ENCODE results near the gene PTPN1. TPM values are rescaled to one million over a fixed set of nuclear protein-coding genes. Genes with fewer than 3 reads are reported as not detected.
"Not testable (repeated sequence)": the region's sequence is repeated elsewhere in the genome, so short reads cannot be mapped to it uniquely, and the experiment has no call there.

Gene PTPN1
- total RNA-seq, 2 donors from 2014 or later: 65.5 to 67.7 TPM

DNA sequence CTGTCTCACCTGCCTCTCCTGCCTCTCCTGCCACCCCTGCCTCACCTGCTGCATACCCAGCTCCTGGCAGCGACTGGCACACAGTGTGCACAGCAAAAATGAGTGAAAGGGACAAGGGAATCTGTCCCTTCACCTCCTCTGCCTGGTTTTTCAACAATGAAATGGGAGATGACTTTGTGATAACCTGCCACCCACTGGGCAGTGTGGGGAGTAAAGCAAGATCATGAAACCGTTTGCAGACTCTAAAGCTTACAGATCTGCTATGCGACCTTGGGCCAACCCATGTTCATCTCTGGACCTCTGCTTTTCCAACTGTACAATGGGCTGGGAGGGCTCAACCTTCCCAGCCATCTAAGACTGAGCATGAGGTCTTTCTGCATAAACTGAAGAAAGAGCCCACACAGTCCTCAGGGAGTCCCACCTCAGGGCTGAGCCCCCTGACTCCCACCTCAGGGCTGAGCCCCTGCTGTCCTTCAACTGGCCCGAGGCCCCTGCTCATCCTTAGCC, 100.1 kb downstream of the PTPN1 start:
- H3K27ac Mint-ChIP-seq: no peak overlapping the region
- no peaks in the 10 kb centered on the region for H3K36me3 Mint-ChIP-seq (ENCODE audit: low read depth)
- DNase-seq (no peak), ATAC-seq (no peak)
- H3K4me3 Mint-ChIP-seq: no peak overlapping the region
- no peaks in the 10 kb centered on the region for H3K9me3 ChIP-seq (ENCODE audit: control insufficient read depth, low read length, poor library complexity, severe bottlenecking)
- H3K4me1 Mint-ChIP-seq: no peaks in the 10 kb centered on the region
- peaks cover 9% of the 10 kb centered on the region for H3K27me3 Mint-ChIP-seq

- H3K4me3 Mint-ChIP-seq: no peak overlapping the region
- H3K27me3 Mint-ChIP-seq: peaks cover 9% of the 10 kb centered on the region
- H3K27ac Mint-ChIP-seq: no peak overlapping the region
- no peaks in the 10 kb centered on the region for H3K36me3 Mint-ChIP-seq (ENCODE audit: low read depth)
- H3K4me1 Mint-ChIP-seq: no peaks in the 10 kb centered on the region
- DNase-seq (no peak), ATAC-seq (no peak)
- no peaks in the 10 kb centered on the region for H3K9me3 ChIP-seq (ENCODE audit: control insufficient read depth, low read length, poor library complexity, severe bottlenecking)
Observed at GRCh38 chr20:50611128-50611810, 101.1 kb downstream of the PTPN1 start.

DNA sequence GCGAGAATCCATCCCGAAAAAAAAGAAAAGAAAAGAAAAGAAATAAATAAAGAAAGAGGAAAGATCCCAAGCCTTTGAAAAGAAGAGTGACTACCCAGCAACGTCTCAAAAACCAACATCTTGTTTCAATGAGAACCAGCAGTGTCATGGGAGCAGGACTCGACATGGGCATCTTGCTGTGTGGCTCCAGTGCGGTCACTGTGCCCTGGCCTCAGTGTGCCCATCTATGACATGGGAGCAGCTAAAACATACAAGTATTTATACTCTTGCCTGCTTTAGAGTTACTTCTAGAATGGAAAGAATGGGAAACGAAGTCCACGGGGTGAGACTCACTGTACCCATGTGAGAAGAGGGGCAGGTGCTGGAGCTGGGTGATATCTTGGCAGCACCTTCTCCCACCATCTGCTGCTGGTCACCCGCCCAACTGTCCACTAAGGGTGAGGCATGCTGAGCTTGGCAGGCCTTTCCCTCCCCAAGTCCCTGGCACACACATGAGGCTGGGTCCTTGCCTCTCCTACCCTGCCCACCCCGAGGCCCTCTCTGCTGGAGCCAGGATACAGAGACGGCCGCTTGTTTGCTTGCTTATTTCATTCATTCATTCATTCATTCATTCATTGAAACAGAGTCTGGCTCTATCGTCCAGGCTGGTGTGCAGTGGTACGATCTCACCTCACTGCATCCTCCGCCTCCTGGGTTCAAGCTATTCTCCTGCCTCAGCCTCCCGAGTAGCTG, 103.4 kb downstream of the PTPN1 start:
- Mint-ChIP-seq H3K36me3 (ENCODE audit: low read depth) (no peaks in the 10 kb centered on the region), H3K4me1 (no peaks in the 10 kb centered on the region)

GRCh38 chr20:50615407-50615806, 105.2 kb downstream of the PTPN1 start:
- Mint-ChIP-seq H3K27me3 (no peaks in the 10 kb centered on the region), H3K36me3 (ENCODE audit: low read depth) (no peaks in the 10 kb centered on the region), H3K4me3 (no peak overlapping the region), H3K4me1 (no peaks in the 10 kb centered on the region), H3K27ac (no peak overlapping the region)
- no peaks in the 10 kb centered on the region for H3K9me3 ChIP-seq (ENCODE audit: control insufficient read depth, low read length, poor library complexity, severe bottlenecking)
- ATAC-seq (no peak), DNase-seq (no peak)

More for the DNA sequence above, 103.4 kb downstream of the PTPN1 start:
- Mint-ChIP-seq H3K27ac (no peak overlapping the region), H3K4me3 (no peak overlapping the region), H3K27me3 (no peaks in the 10 kb centered on the region)
- no peaks in the 10 kb centered on the region for H3K9me3 ChIP-seq (ENCODE audit: control insufficient read depth, low read length, poor library complexity, severe bottlenecking)
- ATAC-seq (no peak), DNase-seq (no peak)

DNA sequence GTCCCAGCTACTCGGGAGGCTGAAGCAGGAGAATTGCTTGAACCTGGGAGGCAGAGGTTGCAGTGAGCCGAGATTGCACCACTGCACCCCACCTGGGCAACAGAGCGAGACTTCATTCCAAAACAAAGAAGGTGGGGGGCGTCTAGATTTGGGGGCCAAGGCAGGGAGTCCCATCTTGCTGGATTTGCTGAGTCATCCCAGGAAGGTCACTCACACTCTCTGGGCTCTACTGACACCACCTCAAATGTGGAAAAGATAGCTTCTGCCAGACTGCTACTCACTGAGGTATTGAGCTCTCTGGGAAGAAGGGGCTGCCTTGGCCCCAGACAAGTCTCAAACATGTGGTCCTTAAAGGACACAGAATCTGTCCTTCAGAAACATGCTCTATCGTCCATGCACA, 106.8 kb downstream of the PTPN1 start:
- no peaks in the 10 kb centered on the region for H3K9me3 ChIP-seq (ENCODE audit: control insufficient read depth, low read length, poor library complexity, severe bottlenecking)
- DNase-seq (no peak), ATAC-seq (no peak)
- Mint-ChIP-seq H3K27ac (no peak overlapping the region), H3K4me1 (no peaks in the 10 kb centered on the region), H3K36me3 (ENCODE audit: low read depth) (no peaks in the 10 kb centered on the region), H3K27me3 (no peaks in the 10 kb centered on the region), H3K4me3 (no peak overlapping the region)

- H3K27ac Mint-ChIP-seq: no peak overlapping the region
- no peaks in the 10 kb centered on the region for H3K36me3 Mint-ChIP-seq (ENCODE audit: low read depth)
- H3K27me3 Mint-ChIP-seq: no peaks in the 10 kb centered on the region
- no peaks in the 10 kb centered on the region for H3K9me3 ChIP-seq (ENCODE audit: control insufficient read depth, low read length, poor library complexity, severe bottlenecking)
- H3K4me3 Mint-ChIP-seq: no peak overlapping the region
- ATAC-seq: no peak
- no peaks in the 10 kb centered on the region for H3K4me1 Mint-ChIP-seq
- no peak for DNase-seq
Observed at GRCh38 chr20:50618537-50618936, 108.4 kb downstream of the PTPN1 start.

GRCh38 chr20:50620459-50620858, 110.3 kb downstream of the PTPN1 start:
- H3K27me3 Mint-ChIP-seq; H3K4me1 Mint-ChIP-seq; H3K9me3 ChIP-seq (ENCODE audit: control insufficient read depth, low read length, poor library complexity, severe bottlenecking); H3K4me3 Mint-ChIP-seq; H3K36me3 Mint-ChIP-seq (ENCODE audit: low read depth); H3K27ac Mint-ChIP-seq; ATAC-seq; DNase-seq: not testable (repeated sequence)

- no peaks in the 10 kb centered on the region for H3K9me3 ChIP-seq (ENCODE audit: control insufficient read depth, low read length, poor library complexity, severe bottlenecking)
- H3K4me3 Mint-ChIP-seq: no peak overlapping the region
- H3K27ac Mint-ChIP-seq: no peak overlapping the region
- ATAC-seq (no peak), DNase-seq (no peak)
- H3K36me3 Mint-ChIP-seq (ENCODE audit: low read depth): no peaks in the 10 kb centered on the region
- H3K27me3 Mint-ChIP-seq: no peaks in the 10 kb centered on the region
- H3K4me1 Mint-ChIP-seq: no peaks in the 10 kb centered on the region
Observed at GRCh38 chr20:50621068-50621665, 111.0 kb downstream of the PTPN1 start.

DNA sequence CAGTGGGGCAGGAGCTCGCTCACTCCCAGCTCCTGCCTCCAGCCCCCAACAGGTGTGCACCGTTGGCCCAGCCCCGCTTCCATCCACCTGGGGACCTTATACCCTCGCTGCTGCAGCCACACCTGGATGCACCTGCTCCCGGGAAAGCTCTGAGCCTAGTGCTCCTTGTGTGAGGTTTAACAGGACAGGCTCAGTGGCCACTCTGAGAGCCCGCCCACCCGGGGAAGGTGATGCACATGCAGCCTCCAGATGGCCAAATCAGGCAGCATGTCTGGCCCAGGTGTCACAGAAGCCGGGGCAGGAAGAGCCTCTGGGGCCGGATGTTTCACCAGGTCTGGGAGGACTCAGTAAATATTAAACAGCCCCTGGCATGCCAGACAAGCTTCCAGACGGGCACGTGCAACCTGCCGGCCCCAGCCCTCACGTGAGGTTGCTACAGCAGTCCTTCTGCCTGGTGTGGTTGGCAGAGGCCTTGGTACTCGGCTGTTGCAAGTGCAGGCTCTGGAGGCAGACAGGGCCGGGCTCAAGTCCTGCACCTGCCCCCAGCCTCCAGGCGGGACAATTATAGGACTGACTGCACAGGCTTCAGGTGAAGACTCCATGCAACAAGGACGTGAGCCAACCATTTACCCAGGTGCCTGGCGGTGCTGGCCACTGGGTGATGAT, 114.3 kb downstream of the PTPN1 start:
- Mint-ChIP-seq H3K27me3 (no peaks in the 10 kb centered on the region), H3K4me3 (no peak overlapping the region), H3K4me1 (no peaks in the 10 kb centered on the region), H3K27ac (no peak overlapping the region), H3K36me3 (ENCODE audit: low read depth) (no peaks in the 10 kb centered on the region)
- no peak for ATAC-seq
- DNase-seq: no peak
- H3K9me3 ChIP-seq (ENCODE audit: control insufficient read depth, low read length, poor library complexity, severe bottlenecking): no peaks in the 10 kb centered on the region

DNA sequence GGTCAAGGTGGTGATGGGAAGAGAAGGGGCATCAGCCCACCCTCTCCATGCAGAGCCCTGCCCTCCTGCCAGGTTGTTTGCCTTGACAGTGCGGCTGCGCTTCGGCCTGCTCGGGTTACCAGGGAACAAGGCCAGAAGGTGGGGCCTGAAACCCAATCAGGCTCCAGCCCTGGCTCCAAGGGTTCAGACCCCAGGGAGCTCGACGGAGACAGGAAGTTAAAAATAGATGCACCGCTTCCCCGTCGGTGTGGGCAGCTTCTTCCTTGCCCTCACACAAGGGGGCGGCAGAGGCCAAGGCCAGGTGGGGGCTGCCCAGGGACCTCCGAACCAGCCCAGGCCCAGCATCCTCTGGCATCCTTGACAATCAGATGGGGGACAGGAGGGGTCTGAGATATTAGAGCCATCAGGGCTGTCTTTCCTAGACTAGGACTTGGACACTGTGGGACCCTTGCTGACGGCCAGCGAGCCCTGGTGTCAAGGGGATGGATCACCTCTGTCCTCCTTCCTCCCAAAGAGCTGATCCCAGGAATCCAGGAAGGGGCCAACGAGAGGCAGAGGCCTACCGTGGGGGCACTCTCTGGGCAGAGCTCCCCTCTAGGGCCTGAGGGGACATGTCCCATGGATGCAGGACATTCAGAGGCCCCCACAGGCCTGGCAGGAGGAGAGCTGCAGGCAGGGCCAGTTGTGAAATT, 115.9 kb downstream of the PTPN1 start:
- Mint-ChIP-seq H3K4me1 (no peaks in the 10 kb centered on the region), H3K27me3 (no peaks in the 10 kb centered on the region), H3K4me3 (no peak overlapping the region), H3K36me3 (ENCODE audit: low read depth) (no peaks in the 10 kb centered on the region), H3K27ac (no peak overlapping the region)
- ATAC-seq (no peak), DNase-seq (no peak)
- no peaks in the 10 kb centered on the region for H3K9me3 ChIP-seq (ENCODE audit: control insufficient read depth, low read length, poor library complexity, severe bottlenecking)

GRCh38 chr20:50627747-50628146, 117.6 kb downstream of the PTPN1 start:
- no peaks in the 10 kb centered on the region for H3K36me3 Mint-ChIP-seq (ENCODE audit: low read depth)
- no peaks in the 10 kb centered on the region for H3K4me1 Mint-ChIP-seq
- no peaks in the 10 kb centered on the region for H3K27me3 Mint-ChIP-seq
- no peak overlapping the region for H3K4me3 Mint-ChIP-seq
- DNase-seq (no peak), ATAC-seq (no peak)
- no peaks in the 10 kb centered on the region for H3K9me3 ChIP-seq (ENCODE audit: control insufficient read depth, low read length, poor library complexity, severe bottlenecking)
- H3K27ac Mint-ChIP-seq: no peak overlapping the region

DNA sequence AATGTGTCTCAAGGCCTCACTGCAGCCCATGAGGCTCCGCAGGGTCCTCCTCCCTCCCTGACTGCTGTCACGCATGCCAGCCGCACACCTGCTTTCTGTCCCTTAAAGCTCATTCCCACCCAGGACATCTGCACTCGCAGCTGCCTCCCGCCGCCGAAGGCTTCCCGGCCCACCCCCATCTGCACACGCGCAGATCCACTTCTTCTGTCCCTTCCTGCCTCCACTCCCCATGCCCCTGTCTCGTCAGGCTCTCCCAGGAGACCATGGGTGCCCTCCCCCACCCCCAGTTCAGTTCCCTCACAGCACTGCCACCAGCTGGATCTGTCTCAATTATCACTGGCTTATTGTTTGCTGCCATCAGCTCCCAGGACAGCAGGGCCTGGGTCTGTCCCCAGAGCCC, 118.1 kb downstream of the PTPN1 start:
- Mint-ChIP-seq H3K4me1 (no peaks in the 10 kb centered on the region), H3K36me3 (ENCODE audit: low read depth) (no peaks in the 10 kb centered on the region), H3K4me3 (no peak overlapping the region), H3K27me3 (no peaks in the 10 kb centered on the region), H3K27ac (no peak overlapping the region)
- H3K9me3 ChIP-seq (ENCODE audit: control insufficient read depth, low read length, poor library complexity, severe bottlenecking): no peaks in the 10 kb centered on the region
- ATAC-seq (no peak), DNase-seq (no peak)
